Spinal cord (tissue), 10 donors: ENCODE data around the gene TMEM134. TPM values are rescaled to one million over a fixed set of nuclear protein-coding genes. Genes with fewer than 3 reads are reported as not detected.
"Not testable (repeated sequence)": the region's sequence is repeated elsewhere in the genome, so short reads cannot be mapped to it uniquely, and the experiment has no call there.

ENCODE experiments used
- DNase-seq, 6 donors: peaks; one replicate each; pipeline versions ENCODE4 v3.0.0 to v3.0.0-alpha.2; 2013 to 2015; ENCODE audit warnings: low spot score in 6 of 6, low read depth in 4 of 6
- H3K27ac ChIP-seq: one replicate; pipeline ENCODE4 v1.5.1; 2013; ENCODE audit warnings: low read depth, low read length, control low read depth
- H3K27me3 ChIP-seq: one replicate; pipeline ENCODE4 v1.6.1; 2013; ENCODE audit warnings: low read length; ENCODE audit not compliant: control insufficient read depth, insufficient read depth
- H3K36me3 ChIP-seq: one replicate; pipeline ENCODE4 v1.6.1; 2013; ENCODE audit warnings: low read length; ENCODE audit not compliant: control insufficient read depth, insufficient read depth
- H3K4me1 ChIP-seq: one replicate; pipeline ENCODE4 v1.6.1; 2013; ENCODE audit warnings: low read length; ENCODE audit not compliant: control insufficient read depth, insufficient read depth
- H3K4me3 ChIP-seq: one replicate; pipeline ENCODE4 v1.5.1; 2013; ENCODE audit warnings: low read depth, low read length, control low read depth
- H3K9me3 ChIP-seq: one replicate; pipeline ENCODE4 v1.6.1; 2013; ENCODE audit warnings: low read length; ENCODE audit not compliant: control insufficient read depth, insufficient read depth
- WGBS: methylation state at CpG from one replicate; pipeline ENCODE4 v1.1.5; 2013; ENCODE audit warnings: missing lambda C conversion rate; ENCODE audit not compliant: insufficient coverage; 5-methylcytosine and 5-hydroxymethylcytosine counted together
- polyA plus RNA-seq, 2 donors: library from polyadenylated mRNA; unstranded; fragments of 120-200 nt; gene quantifications; one replicate each; pipeline ENCODE4 v1.2.1, GENCODE V29; 2013; ENCODE audit not compliant: insufficient read length in 2 of 2
- total RNA-seq, 2 donors: library from RNA; depleted of rRNA in 1 of 2; stranded (reverse); fragments of 120-200 nt in 1 of 2; fragments of >200 nt in 1 of 2; gene quantifications; one replicate each; pipeline versions ENCODE4 v1.2.3 to v1.2.4, GENCODE V29; 2013 to 2014
- donor health status: healthy.

TMEM134 gene
- total and polyA plus RNA-seq, 4 donors, result 14.9 to 69.0 (median 34.2) TPM

DNA sequence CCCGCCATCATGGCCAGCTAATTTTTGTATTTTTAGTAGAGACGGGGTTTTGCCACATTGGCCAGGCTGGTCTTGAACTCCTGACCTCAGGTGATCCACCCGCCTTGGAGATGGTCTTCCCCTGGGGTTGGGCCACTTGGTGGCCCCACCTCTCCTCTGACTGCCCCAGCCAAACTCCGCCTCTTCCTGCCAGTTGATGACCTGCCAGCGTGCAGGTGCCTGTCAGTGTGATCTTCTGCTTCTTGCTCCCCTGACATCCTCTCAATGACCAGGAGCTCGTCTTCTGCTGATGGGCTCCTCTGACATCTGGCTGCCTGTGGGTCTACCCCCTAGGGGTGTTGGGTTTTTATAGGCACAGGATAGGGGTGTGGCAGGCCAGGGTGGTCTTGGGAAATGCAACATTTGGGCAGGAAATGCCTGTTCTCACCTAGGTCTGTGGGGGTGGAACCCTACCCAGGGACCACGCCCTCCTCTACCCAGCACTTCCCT lies 16.9 kb upstream of the TMEM134 start:
- whole genome bisulfite sequencing, result 94% methylated on average over 5 of the region's 7 CpGs
- not testable (repeated sequence) for H3K27me3 ChIP-seq, H3K4me3 ChIP-seq, H3K9me3 ChIP-seq, H3K27ac ChIP-seq, DNase-seq
- Histone ChIP-seq H3K36me3 (peaks cover 51% of the 10 kb centered on the region), H3K4me1 (peaks cover 32% of the 10 kb centered on the region)

DNA sequence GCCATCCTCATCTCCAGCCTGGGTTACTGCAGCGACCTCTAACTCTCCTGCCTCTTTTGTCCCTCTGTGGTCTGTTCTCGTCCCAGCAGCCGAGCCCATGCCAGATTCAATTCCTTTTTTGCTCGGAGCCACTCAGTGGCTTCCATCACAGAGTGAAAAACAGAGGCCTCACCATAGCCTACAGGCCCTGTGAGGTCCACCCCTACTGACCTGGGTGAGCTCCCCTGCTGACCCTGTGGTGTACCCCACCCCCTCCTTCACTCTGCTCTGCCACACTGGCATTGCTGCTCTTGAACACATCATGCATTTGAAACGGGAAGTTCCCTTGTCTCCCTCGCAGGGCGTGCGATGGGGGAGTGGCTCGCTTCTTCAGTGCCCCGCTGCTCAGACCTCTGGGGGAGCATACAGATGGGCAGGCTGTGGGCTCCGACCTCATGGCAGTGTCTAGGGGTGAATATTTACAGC lies 15.8 kb upstream of the TMEM134 start:
- H3K27ac ChIP-seq, result peak overlapping the region; percentile 71
- H3K4me3 ChIP-seq, result peak overlapping the region; percentile 9
- DNase-seq, result no peak
- H3K36me3 ChIP-seq, result peaks cover 40% of the 10 kb centered on the region
- H3K27me3 ChIP-seq, result no peaks in the 10 kb centered on the region
- peaks cover 27% of the 10 kb centered on the region for H3K4me1 ChIP-seq
- H3K9me3 ChIP-seq, result peaks cover 2% of the 10 kb centered on the region
- 58% methylated on average over 4 of the region's 11 CpGs for WGBS

DNA sequence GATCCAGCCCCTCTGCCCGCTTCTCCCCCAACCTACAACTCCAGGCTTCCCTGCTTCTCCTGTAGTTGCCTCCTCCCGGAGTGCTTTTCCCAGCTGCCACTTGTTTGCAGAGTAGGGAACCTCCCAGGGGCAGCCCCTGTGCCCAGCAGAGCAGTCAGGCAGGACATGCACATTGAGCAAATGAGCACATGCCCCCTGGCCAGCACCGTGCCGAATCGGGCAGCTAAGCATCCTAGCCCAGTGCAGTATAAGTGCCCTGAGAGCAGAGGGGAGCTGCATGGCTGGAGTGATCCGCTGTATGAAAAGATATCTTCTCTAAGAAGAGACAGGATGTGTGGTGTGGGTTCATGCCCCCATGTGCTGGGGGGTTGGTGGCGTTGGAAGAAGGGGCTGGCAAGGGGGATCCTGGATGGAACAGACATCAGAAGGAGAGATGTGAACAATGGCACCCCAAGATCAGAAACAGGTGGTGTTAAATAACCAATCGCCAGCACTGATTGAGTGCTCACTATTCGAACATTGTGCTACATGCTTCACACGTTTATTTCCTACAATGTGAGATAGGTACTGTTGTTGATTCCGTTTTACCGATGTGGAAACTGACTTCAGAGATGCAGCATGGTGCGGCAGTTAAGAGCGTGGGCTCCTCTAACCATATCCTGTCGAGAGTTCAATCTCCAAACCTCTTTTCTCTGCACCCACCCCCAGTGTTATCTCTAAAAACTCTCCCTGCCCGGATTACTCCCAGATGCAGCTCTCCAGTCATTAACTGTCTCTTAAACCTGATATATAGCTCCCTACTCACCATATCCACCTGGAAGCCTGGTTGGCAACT lies 15.0 kb upstream of the TMEM134 start:
- peaks cover 32% of the 10 kb centered on the region for H3K36me3 ChIP-seq
- H3K9me3 ChIP-seq, result peaks cover 2% of the 10 kb centered on the region
- peak overlapping the region; percentile 85 for H3K4me3 ChIP-seq
- peaks cover 27% of the 10 kb centered on the region for H3K4me1 ChIP-seq
- H3K27ac ChIP-seq, result peak overlapping the region; percentile 95
- 92% methylated on average over 15 of the region's 16 CpGs for WGBS
- H3K27me3 ChIP-seq, result no peaks in the 10 kb centered on the region
- DNase-seq, result no peak

DNA sequence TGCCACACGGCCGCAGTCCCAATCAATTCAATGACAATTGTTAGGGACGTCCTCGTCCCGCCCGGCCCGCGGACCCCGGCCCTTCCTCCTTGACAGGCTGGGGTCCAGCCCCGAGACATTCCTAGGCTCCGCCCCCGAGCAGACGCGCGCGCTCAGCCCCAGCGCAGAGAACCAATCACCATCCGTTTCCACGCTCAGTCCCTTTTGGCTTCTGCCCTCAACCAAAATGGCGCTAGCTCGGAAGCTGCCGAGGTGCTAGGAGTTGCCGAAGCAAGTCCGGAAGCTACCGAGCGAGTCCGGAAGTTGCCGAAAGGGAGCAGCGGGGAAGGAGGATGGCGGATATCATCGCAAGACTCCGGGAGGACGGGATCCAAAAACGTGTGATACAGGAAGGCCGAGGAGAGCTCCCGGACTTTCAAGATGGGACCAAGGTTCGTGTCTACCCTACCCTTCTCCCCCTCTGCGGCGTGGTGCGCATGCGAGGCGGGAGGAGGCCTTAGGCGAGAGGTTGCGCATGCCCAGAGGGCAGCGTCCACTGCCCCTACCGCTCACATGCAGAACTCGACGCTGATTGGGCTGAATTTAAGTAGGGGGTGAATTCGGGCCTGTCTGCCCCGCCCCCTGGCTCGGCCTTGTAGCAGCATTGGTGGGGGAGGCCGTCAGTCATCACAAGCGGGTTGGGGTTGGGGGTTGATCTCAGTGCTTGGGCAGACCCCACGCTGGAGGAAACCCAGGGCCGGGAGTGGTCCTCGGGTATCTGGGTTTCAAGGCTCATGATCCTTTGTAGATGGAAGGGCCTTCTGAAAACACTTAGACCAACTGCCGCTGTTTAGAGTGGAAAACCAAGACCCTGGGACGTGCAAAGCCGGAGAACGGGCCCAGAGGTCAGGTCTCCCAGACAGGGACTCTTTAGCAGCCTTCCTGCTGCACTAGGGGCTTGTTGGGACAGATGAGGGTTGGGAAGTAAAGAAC lies 14.1 kb upstream of the TMEM134 start, which contains the start of gene AIP:
AIP (plus strand) TSS at position 200 of the 972 bp plus-strand sequence; CDS start at position 333, 133 bp downstream.
- no peaks in the 10 kb centered on the region for H3K27me3 ChIP-seq
- peaks cover 2% of the 10 kb centered on the region for H3K9me3 ChIP-seq
- DNase-seq, result peak; percentile 97 to 100 (median 98)
- H3K36me3 ChIP-seq, result peaks cover 24% of the 10 kb centered on the region
- H3K4me3 ChIP-seq, result peak within 1 kb of the TSS; percentile 85
- 4% methylated on average over 52 of the region's 60 CpGs for WGBS
- peak within 1 kb of the TSS; percentile 95 for H3K27ac ChIP-seq
- peaks cover 27% of the 10 kb centered on the region for H3K4me1 ChIP-seq

DNA sequence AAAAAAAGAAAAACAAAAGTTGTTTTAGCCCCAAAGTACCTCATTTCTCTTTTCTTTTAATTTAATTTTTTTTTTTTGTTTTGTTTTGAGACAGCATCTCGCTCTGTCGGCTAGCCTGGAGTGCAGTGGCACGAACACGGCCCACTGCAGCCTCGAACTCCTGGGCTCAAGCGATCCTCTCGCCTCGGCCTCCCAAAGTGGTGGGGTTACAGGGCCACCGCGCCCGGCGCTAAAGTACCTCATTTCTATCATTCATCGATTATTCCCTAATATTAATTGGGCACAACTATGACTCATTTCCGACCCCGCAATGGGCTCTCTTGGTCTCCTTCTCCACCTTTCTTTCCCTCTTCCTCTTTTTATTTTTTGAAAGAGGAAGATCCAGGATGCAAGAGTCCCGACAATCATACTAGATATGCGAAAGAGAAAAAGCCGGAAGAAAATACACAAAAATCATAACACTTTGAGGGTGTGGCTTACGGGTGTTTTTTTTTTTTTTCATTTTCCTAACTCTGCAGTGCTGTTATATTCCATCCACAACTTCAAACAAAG lies 13.3 kb upstream of the TMEM134 start:
- Histone ChIP-seq H3K4me1 (peaks cover 27% of the 10 kb centered on the region), H3K4me3 (peak overlapping the region; percentile 85), H3K27ac (peak overlapping the region; percentile 95), H3K27me3 (no peaks in the 10 kb centered on the region), H3K36me3 (peaks cover 17% of the 10 kb centered on the region), H3K9me3 (peaks cover 2% of the 10 kb centered on the region)
- 60% methylated on average over 1 of the region's 19 CpGs for WGBS
- no peak for DNase-seq

DNA sequence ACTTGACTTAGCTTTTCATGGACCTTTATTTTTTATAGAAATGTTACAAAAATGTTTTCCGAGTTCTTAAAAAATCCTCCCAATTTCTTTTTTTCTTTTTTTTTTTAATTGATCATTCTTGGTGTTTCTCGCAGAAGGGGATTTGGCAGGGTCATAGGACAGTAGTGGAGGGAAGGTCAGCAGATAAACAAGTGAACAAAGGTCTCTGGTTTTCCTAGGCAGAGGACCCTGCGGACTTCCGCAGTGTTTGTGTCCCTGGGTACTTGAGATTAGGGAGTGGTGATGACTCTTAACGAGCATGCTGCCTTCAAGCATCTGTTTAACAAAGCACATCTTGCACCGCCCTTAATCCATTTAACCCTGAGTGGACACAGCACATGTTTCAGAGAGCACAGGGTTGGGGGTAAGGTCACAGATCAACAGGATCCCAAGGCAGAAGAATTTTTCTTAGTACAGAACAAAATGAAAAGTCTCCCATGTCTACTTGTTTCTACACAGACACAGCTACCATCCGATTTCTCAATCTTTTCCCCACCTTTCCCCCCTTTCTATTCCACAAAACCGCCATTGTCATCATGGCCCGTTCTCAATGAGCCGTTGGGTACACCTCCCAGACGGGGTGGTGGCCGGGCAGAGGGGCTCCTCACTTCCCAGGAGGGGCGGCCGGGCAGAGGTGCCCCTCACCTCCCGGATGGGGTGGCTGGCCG lies 8.4 kb upstream of the TMEM134 start:
- not testable (repeated sequence) for H3K4me3 ChIP-seq, H3K27me3 ChIP-seq, H3K9me3 ChIP-seq, DNase-seq, H3K27ac ChIP-seq, H3K4me1 ChIP-seq, H3K36me3 ChIP-seq
- WGBS, result 87% methylated on average over 5 of the region's 16 CpGs

DNA sequence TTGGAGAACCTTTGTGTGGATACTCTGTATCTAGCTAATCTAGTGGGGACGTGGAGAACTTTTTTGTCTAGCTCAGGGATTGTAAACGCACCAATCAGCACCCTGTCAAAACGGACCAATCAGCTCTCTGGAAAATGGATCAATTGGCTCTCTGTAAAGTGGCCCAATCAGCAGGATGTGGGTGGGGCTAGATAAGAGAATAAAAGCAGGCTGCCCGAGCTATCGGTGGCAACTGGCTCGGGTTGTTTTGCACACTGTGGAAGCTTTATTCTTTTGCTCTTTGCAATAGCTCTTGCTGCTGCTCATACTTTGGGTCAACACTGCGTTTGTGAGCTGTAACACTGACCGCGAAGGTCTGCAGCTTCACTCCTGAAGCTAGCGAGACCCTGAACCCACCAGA lies 7.6 kb upstream of the TMEM134 start:
- H3K27ac ChIP-seq, DNase-seq, H3K36me3 ChIP-seq, H3K9me3 ChIP-seq, H3K4me1 ChIP-seq, H3K27me3 ChIP-seq, H3K4me3 ChIP-seq: not testable (repeated sequence)
- WGBS, result 83% methylated on average over 10 of the region's 10 CpGs

DNA sequence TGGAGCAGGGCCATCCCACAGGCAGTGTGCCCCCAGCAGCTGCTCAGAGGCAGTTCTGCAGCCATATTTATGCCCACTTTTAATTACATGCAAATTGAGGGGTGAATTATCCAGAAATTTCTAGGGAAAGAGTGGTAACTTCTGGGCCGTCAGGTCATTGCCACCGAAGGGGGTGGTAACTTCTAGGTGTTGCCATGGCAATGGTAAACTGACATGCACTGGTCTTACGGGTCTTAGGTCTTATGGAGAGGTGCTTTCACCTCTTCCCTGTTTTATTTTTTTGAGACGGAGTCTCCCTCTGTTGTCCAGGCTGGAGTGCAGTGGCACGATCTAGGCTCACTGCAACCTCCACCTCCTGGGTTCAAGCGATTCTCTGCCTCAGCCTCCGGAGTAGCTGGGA lies 3.8 kb upstream of the TMEM134 start:
- Histone ChIP-seq H3K27me3 (no peaks in the 10 kb centered on the region), H3K4me3 (no peak overlapping the region), H3K4me1 (peaks cover 15% of the 10 kb centered on the region), H3K36me3 (no peaks in the 10 kb centered on the region), H3K27ac (no peak overlapping the region), H3K9me3 (no peaks in the 10 kb centered on the region)
- DNase-seq, result no peak
- WGBS, result 29% methylated on average over 2 of the region's 7 CpGs
